ENCODE data around the gene WDR45B. TPM values are rescaled to one million over a fixed set of nuclear protein-coding genes. Genes with fewer than 3 reads are reported as not detected.

The WDR45B gene
- total and polyA plus RNA-seq, 2 experiments from 2014 or later = 83.2 to 99.5 TPM

- Histone ChIP-seq H3K4me3 (no peak overlapping the region), H3K4me1 (ENCODE audit: low read depth) (no peaks in the 10 kb centered on the region), H3K9me3 (ENCODE audit: low read depth) (no peaks in the 10 kb centered on the region), H3K36me3 (no peaks in the 10 kb centered on the region), H3K27ac (no peak overlapping the region), H3K27me3 (no peaks in the 10 kb centered on the region)
- DNase-seq (ENCODE audit: low read depth in 1 of 2, low spot score in 1 of 2) = no peak
- TF ChIP-seq CTCF (IDR thresholded peaks at IDR 0.05; ENCODE audit: low read depth, low read length) = no peak
Observed at GRCh38 chr17:82675476-82676245, 27.4 kb upstream of the WDR45B start.

GRCh38 chr17:82674656-82675475, 26.6 kb upstream of the WDR45B start:
- no peaks in the 10 kb centered on the region for H3K27me3 ChIP-seq
- TF ChIP-seq CTCF (IDR thresholded peaks at IDR 0.05; ENCODE audit: low read depth, low read length) = no peak
- no peak overlapping the region for H3K27ac ChIP-seq
- H3K36me3 ChIP-seq = no peaks in the 10 kb centered on the region
- no peak for DNase-seq (ENCODE audit: low read depth in 1 of 2, low spot score in 1 of 2)
- H3K9me3 ChIP-seq (ENCODE audit: low read depth) = no peaks in the 10 kb centered on the region
- H3K4me3 ChIP-seq = no peak overlapping the region
- H3K4me1 ChIP-seq (ENCODE audit: low read depth) = peaks cover 6% of the 10 kb centered on the region

- no peak overlapping the region for H3K27ac ChIP-seq
- no peak overlapping the region for H3K4me3 ChIP-seq
- H3K27me3 ChIP-seq = no peaks in the 10 kb centered on the region
- H3K9me3 ChIP-seq (ENCODE audit: low read depth) = no peaks in the 10 kb centered on the region
- DNase-seq (ENCODE audit: low read depth in 1 of 2, low spot score in 1 of 2) = no peak
- TF ChIP-seq CTCF (IDR thresholded peaks at IDR 0.05; ENCODE audit: low read depth, low read length) = no peak
- no peaks in the 10 kb centered on the region for H3K36me3 ChIP-seq
- H3K4me1 ChIP-seq (ENCODE audit: low read depth) = peaks cover 11% of the 10 kb centered on the region
Observed at GRCh38 chr17:82670661-82671450, 22.6 kb upstream of the WDR45B start.

- H3K27ac ChIP-seq = no peak overlapping the region
- peak; percentile 48 for TF ChIP-seq CTCF (IDR thresholded peaks at IDR 0.05; ENCODE audit: low read depth, low read length)
- peak; percentile 51 to 85 for DNase-seq (ENCODE audit: low read depth in 1 of 2, low spot score in 1 of 2)
- H3K9me3 ChIP-seq (ENCODE audit: low read depth) = no peaks in the 10 kb centered on the region
- no peaks in the 10 kb centered on the region for H3K36me3 ChIP-seq
- H3K4me1 ChIP-seq (ENCODE audit: low read depth) = peaks cover 11% of the 10 kb centered on the region
- no peak overlapping the region for H3K4me3 ChIP-seq
- H3K27me3 ChIP-seq = no peaks in the 10 kb centered on the region
Observed at GRCh38 chr17:82668631-82669099, 20.4 kb upstream of the WDR45B start.

GRCh38 chr17:82668024-82668630, 19.9 kb upstream of the WDR45B start:
- H3K4me3 ChIP-seq = no peak overlapping the region
- no peaks in the 10 kb centered on the region for H3K27me3 ChIP-seq
- no peak for TF ChIP-seq CTCF (IDR thresholded peaks at IDR 0.05; ENCODE audit: low read depth, low read length)
- no peaks in the 10 kb centered on the region for H3K36me3 ChIP-seq
- no peak for DNase-seq (ENCODE audit: low read depth in 1 of 2, low spot score in 1 of 2)
- H3K9me3 ChIP-seq (ENCODE audit: low read depth) = no peaks in the 10 kb centered on the region
- H3K4me1 ChIP-seq (ENCODE audit: low read depth) = peaks cover 11% of the 10 kb centered on the region
- H3K27ac ChIP-seq = no peak overlapping the region
